Camera-type eye (tissue), 1 donor: Measurements from ENCODE around the gene TECPR1. TPM values are rescaled to one million over a fixed set of nuclear protein-coding genes. Genes with fewer than 3 reads are reported as not detected.

Experiments used
- total RNA-seq: library from RNA; depleted of rRNA; stranded (reverse); fragments of >200 nt; gene quantifications from one replicate; pipeline ENCODE4 v1.2.3, GENCODE V29; 2014

Gene TECPR1, protein sequence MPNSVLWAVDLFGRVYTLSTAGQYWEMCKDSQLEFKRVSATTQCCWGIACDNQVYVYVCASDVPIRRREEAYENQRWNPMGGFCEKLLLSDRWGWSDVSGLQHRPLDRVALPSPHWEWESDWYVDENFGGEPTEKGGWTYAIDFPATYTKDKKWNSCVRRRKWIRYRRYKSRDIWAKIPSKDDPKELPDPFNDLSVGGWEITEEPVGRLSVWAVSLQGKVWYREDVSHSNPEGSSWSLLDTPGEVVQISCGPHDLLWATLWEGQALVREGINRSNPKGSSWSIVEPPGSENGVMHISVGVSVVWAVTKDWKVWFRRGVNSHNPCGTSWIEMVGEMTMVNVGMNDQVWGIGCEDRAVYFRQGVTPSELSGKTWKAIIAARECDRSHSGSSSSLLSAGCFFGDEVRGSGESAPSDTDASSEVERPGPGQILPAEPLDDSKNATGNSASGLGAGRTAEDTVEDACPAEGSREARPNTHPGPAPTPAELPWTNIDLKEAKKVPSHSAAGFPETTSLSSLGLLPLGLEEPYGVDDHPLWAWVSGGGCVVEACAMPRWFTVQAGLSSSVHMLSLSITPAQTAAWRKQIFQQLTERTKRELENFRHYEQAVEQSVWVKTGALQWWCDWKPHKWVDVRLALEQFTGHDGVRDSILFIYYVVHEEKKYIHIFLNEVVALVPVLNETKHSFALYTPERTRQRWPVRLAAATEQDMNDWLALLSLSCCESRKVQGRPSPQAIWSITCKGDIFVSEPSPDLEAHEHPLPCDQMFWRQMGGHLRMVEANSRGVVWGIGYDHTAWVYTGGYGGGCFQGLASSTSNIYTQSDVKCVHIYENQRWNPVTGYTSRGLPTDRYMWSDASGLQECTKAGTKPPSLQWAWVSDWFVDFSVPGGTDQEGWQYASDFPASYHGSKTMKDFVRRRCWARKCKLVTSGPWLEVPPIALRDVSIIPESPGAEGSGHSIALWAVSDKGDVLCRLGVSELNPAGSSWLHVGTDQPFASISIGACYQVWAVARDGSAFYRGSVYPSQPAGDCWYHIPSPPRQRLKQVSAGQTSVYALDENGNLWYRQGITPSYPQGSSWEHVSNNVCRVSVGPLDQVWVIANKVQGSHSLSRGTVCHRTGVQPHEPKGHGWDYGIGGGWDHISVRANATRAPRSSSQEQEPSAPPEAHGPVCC
- 86.2 TPM for total RNA-seq

GRCh38 chr7:98251601-98252424 lies at the start of gene TECPR1:
TECPR1 (minus strand) TSS chr7:98252232; CDS start chr7:98246146, 6,086 bp downstream.

GRCh38 chr7:98280791-98281756 lies 29.0 kb upstream of the TECPR1 start, which contains the start of gene BRI3:
BRI3 (plus strand) TSS chr7:98281686; CDS start chr7:98281796, 110 bp downstream.

DNA sequence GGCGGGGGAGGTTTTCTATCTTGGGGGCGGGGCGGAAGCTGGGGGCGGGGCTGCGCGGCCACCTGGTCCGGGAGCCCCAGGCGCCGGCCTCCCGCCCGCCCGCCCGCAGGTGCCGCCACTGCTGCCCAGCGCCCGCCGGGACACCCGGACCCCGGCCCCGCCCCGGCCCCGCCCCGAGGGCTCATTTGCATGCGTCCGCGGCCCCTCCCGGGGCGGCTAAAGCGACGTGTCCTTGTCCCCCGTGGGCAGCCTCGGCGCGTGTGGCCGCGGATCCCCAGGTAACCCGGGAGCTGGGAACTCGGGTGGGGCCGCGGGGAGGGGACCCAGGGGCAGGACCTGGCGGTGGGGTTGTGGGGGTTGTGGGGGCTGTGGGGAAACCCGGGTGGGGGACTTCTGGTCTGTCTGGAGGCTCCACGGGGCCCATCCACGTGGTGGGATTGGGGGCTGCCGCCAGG lies 40.8 kb downstream of the TECPR1 start, which contains the start of gene BHLHA15:
Gene BHLHA15 (plus strand): TSS at position 219 of the 455 bp plus-strand sequence. CDS start 871 bp downstream, outside the sequence.

Other genes starting within 250 kb of the TECPR1 start
- gene LMTK2, start 145.4 kb downstream of the TECPR1 start, total RNA-seq: 26.6 TPM
- 1.2 TPM for gene BHLHA15, start 40.8 kb downstream of the TECPR1 start, total RNA-seq
- gene BRI3, start 29.5 kb upstream of the TECPR1 start, total RNA-seq: 15.2 TPM
- gene BAIAP2L1, start 148.9 kb upstream of the TECPR1 start, total RNA-seq: 4.6 TPM